ENCODE measurements around the gene DNAJB6.

The DNAJB6 gene

GRCh38 chr7:157360483-157361025 is 23.8 kb downstream of the DNAJB6 start:
- TF ChIP-seq FOXP2 (optimal IDR thresholded peaks at IDR 0.05; ENCODE audit: borderline replicate concordance, extremely low read depth, extremely low read length, insufficient read depth) (no peak), SIN3A (IDR thresholded peaks at IDR 0.05; ENCODE audit: borderline replicate concordance, insufficient read depth, low read length) (no peak), TAF1 (IDR thresholded peaks at IDR 0.05; ENCODE audit: borderline replicate concordance, insufficient read depth, low read length) (no peak), REST (IDR thresholded peaks at IDR 0.05; ENCODE audit: insufficient read depth in 1 of 2, low read depth in 2 of 2, low read length in 2 of 2) (no peak), POLR2AphosphoS5 (IDR thresholded peaks at IDR 0.05; ENCODE audit: low read depth, low read length) (no peak)

- TF ChIP-seq POLR2AphosphoS5 (IDR thresholded peaks at IDR 0.05; ENCODE audit: low read depth, low read length) (no peak), REST (IDR thresholded peaks at IDR 0.05; ENCODE audit: insufficient read depth in 1 of 2, low read depth in 2 of 2, low read length in 2 of 2) (no peak), SIN3A (IDR thresholded peaks at IDR 0.05; ENCODE audit: borderline replicate concordance, insufficient read depth, low read length) (no peak), TAF1 (IDR thresholded peaks at IDR 0.05; ENCODE audit: borderline replicate concordance, insufficient read depth, low read length) (no peak), FOXP2 (optimal IDR thresholded peaks at IDR 0.05; ENCODE audit: borderline replicate concordance, extremely low read depth, extremely low read length, insufficient read depth) (no peak)
Measured at GRCh38 chr7:157361537-157361936, 24.7 kb downstream of the DNAJB6 start.

GRCh38 chr7:157362729-157363128 is 25.9 kb downstream of the DNAJB6 start:
- no peak for TF ChIP-seq TAF1 (IDR thresholded peaks at IDR 0.05; ENCODE audit: borderline replicate concordance, insufficient read depth, low read length)
- TF ChIP-seq REST (IDR thresholded peaks at IDR 0.05; ENCODE audit: insufficient read depth in 1 of 2, low read depth in 2 of 2, low read length in 2 of 2): no peak
- no peak for TF ChIP-seq FOXP2 (optimal IDR thresholded peaks at IDR 0.05; ENCODE audit: borderline replicate concordance, extremely low read depth, extremely low read length, insufficient read depth)

GRCh38 chr7:157366722-157367121 is 29.9 kb downstream of the DNAJB6 start:
- TF ChIP-seq SIN3A (IDR thresholded peaks at IDR 0.05; ENCODE audit: borderline replicate concordance, insufficient read depth, low read length): no peak
- no peak for TF ChIP-seq REST (IDR thresholded peaks at IDR 0.05; ENCODE audit: insufficient read depth in 1 of 2, low read depth in 2 of 2, low read length in 2 of 2)
- no peak for TF ChIP-seq FOXP2 (optimal IDR thresholded peaks at IDR 0.05; ENCODE audit: borderline replicate concordance, extremely low read depth, extremely low read length, insufficient read depth)
- no peak for TF ChIP-seq POLR2AphosphoS5 (IDR thresholded peaks at IDR 0.05; ENCODE audit: low read depth, low read length)
- no peak for TF ChIP-seq TAF1 (IDR thresholded peaks at IDR 0.05; ENCODE audit: borderline replicate concordance, insufficient read depth, low read length)

- TF ChIP-seq REST (IDR thresholded peaks at IDR 0.05; ENCODE audit: insufficient read depth in 1 of 2, low read depth in 2 of 2, low read length in 2 of 2) (no peak), TAF1 (IDR thresholded peaks at IDR 0.05; ENCODE audit: borderline replicate concordance, insufficient read depth, low read length) (no peak), FOXP2 (optimal IDR thresholded peaks at IDR 0.05; ENCODE audit: borderline replicate concordance, extremely low read depth, extremely low read length, insufficient read depth) (no peak), POLR2AphosphoS5 (IDR thresholded peaks at IDR 0.05; ENCODE audit: low read depth, low read length) (no peak), SIN3A (IDR thresholded peaks at IDR 0.05; ENCODE audit: borderline replicate concordance, insufficient read depth, low read length) (no peak)
Measured at GRCh38 chr7:157368955-157369354, 32.2 kb downstream of the DNAJB6 start.
